H1 (cell line): ENCODE data around the gene LIG3. TPM values are rescaled to one million over a fixed set of nuclear protein-coding genes. Genes with fewer than 3 reads are reported as not detected.

Experiments used
- ASH2L ChIP-seq: fragments of 200-600, 300-600 bp; sonication (generic); IDR thresholded peaks from one replicate; pipeline ENCODE4 v1.7.1; 2017; ENCODE audit warnings: low read length
- FOSL1 ChIP-seq: IDR thresholded peaks from 2 replicates; pipeline ENCODE4 v1.6.1; 2011; ENCODE audit warnings: mild to moderate bottlenecking, low read depth, low read length, moderate library complexity; ENCODE audit not compliant: insufficient read depth
- HDAC6 ChIP-seq: IDR thresholded peaks from one replicate; pipeline ENCODE4 v1.7.1; 2012; ENCODE audit warnings: low read depth, mild to moderate bottlenecking, inconsistent platforms, low read length, moderate library complexity
- SAP30 ChIP-seq: fragments of 300-600 bp; sonication (generic); IDR thresholded peaks from 2 replicates; pipeline ENCODE4 v1.7.1; 2012; ENCODE audit warnings: low read length, moderate library complexity, mild to moderate bottlenecking, inconsistent platforms; ENCODE audit not compliant: insufficient read depth, insufficient replicate concordance
- SRF ChIP-seq: IDR thresholded peaks from 2 replicates; pipeline ENCODE4 v1.6.1; 2011; ENCODE audit warnings: mild to moderate bottlenecking, low read depth, low read length, moderate library complexity
- TBP ChIP-seq: IDR thresholded peaks from 2 replicates; pipeline ENCODE4 v1.6.1; 2011; ENCODE audit warnings: low read depth, low read length, improper control_type of control experiment
- TCF12 ChIP-seq: IDR thresholded peaks from 2 replicates; pipeline ENCODE4 v1.6.1; 2011; ENCODE audit warnings: low read depth, mild to moderate bottlenecking, low read length
- polyA plus RNA-seq, 7 experiments: library from polyadenylated mRNA; depleted of rRNA in 3 of 7; stranded (reverse) in 5 of 7; unstranded in 2 of 7; fragments of >200 nt in 5 of 7; fragments of 200-250 nt in 2 of 7; gene quantifications; 1 replicate in 5 of 7; 2 replicates in 1 of 7; 4 replicates in 1 of 7; pipeline versions ENCODE4 v1.2.1 to v1.2.3, GENCODE V29; 2011 to 2013; ENCODE audit warnings: missing spikeins in 2 of 7, mixed read lengths in 2 of 7
- total RNA-seq: library from RNA; stranded (reverse); fragmentation: NEBNext Ultra II Directional; extraction: Animal tissue kit (Norgen Biotek cat#: 25700); gene quantifications from 2 replicates; pipeline ENCODE4 v1.2.1, GENCODE V29; 2021

LIG3 gene
- total and polyA plus RNA-seq, 2 of the 8 experiments (the other 6 are each of a cell fraction or from before 2014, with no cell fraction given): 63.6 to 89.3 TPM

DNA sequence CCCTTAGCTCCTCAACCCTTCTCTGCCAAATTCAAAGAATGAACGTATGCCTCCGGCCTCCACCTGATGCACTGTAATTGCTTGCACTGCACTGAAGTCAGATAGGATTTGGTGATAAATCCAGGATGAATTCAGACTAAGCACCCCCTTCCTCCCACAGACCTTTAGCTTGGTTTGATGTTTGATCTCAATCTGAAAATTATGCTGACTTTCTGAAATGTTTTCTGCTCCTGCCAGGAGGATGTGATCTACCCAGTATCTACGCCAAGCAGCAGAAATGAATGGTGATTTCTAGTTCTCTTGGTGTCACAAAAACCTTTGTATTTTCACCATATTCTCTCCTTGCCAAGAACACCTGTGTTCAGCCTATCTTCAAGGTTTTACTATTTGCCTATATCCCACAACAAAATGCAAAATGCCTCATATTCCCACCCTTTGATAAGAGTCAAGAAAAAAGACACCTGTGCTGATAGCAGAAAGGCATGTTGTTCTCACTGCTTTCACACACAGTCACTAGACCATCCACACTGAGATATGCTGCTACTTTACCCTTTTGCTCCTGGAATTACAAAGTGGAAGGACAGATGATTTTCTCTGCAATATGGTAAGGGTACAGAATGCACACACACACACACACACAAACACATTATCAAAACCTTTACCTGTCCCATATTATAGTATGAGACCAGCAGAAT lies 68.5 kb downstream of the LIG3 start (continued):
- TF ChIP-seq SAP30 (no peak), SRF (no peak), FOSL1 (no peak), TCF12 (no peak), HDAC6 (no peak), TBP (no peak), ASH2L (no peak)
- TF ChIP-seq, all 59 proteins: peak for 0
